ENCODE results near the gene SHBG.
"Not testable (repeated sequence)": the region's sequence is repeated elsewhere in the genome, so short reads cannot be mapped to it uniquely, and the experiment has no call there.

Gene SHBG

DNA sequence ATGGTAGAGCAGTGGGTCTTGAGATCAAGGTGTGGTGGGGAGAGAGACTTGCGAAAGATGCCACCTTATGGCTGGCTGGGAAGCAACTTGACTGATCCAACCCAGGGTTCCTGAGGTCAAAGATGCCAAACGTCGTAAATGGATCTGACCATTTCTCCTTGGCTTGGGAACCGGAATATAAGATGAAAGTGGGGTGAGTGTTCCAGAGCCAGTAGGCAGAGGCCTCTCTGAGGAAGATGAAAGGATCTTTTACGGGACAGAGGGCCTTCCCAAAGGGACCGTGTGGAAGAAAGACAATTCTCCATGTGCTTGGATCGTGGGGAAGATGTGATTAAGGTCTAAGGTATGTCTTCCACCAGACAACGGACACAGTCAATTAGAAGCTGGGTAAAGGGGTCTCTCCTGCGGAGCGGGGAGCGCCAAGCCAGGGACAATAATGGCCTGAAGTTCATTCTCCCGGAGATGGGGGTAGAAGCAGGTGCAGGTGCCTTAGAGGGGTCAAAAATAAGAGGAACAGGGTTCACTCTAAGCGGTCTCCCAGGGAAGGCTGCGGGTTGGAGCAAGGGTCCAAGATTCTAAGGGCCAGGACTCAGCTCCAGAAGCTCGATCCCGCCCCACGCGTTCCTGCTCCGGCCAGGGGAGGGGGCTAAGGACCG, 16.0 kb upstream of the SHBG start:
- no peak for DNase-seq

DNA sequence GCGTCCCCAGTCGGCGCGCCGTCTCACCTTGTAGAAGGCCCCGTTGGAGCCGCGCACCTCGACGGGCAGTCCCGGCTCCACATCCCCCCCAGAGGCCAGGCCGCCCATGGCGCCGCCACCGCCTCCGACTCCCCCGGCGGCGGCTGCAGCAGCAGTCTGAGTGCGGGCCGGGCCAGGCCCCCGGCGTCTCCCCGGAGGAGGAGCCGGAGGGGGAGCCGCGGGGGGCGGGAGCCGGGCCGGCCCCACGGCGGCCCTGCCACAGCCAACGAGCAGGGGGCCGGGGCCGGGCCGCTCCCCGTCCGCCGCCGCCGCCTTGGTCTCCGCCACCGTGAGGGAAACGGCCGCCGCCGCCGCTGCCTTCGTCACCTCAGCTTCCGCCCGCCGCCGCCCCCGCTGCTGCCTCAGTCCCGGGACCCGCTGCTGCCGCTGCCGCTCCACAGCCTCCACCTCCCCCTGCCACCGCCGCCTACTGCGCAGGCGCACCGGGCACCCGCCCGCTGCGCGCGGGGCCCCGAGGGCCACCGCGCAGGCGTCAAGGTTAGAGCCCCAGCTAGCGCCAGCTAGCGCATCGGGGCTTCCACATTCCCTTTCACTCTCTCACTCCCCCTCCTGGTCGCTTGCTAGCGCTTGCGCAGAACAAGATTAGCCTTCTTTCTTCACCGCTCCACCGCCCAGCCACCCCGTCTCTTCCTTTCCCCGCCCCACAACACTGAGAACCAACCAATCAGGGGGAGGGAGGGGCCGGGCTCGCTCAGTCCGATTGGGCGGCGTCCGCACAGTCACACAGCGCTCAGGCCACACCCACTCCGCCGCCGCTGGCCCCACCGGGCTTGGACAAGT, 15.3 kb upstream of the SHBG start, which contains the start of gene FXR2:
FXR2 (minus strand) TSS at position 473 of the 840 bp plus-strand sequence; CDS start at position 108, 365 bp downstream.
- DNase-seq, result peak; percentile 99

DNA sequence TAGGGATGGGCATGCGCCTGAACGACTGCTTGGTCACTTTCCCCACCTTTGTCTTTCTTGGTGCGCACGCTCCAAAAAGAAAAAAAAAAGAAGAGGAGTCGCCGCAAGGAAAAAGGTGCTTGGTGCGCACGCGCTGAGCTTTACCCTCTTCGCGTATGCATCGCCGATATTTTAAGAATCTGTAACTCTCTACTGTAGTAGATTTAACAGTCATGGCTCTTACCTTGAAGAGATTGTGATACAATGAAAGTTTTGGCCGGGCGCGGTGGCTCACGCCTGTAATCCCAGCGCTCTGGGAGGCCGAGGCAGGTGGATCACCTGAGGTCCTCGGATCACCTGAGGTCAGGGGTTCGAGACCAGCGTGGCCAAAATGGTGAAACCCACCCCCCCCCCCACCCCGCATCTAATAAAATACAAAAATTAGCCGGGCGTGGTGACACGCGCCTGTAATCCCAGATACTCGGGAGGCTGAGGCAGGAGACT, 14.6 kb upstream of the SHBG start:
- no peak for DNase-seq

DNA sequence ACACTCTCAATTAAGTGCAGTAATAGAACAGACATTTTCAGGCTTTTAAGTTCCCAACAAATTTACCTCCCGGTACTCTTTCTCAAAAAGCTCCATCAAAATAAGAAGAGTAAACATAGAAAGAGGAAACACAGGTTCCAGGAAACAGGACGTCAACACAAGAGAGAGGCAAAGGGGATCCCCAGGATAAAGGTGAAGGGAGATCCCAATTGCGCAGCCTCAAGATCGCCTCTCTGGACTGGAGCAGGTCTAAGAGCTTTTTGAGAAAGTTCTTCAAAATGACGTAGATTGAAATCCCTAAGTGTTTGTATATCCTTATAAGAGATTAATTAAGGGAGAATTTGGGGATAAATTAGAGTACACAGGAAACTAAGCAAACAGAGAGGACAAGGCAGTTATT, 11.3 kb upstream of the SHBG start:
- no peak for DNase-seq

DNA sequence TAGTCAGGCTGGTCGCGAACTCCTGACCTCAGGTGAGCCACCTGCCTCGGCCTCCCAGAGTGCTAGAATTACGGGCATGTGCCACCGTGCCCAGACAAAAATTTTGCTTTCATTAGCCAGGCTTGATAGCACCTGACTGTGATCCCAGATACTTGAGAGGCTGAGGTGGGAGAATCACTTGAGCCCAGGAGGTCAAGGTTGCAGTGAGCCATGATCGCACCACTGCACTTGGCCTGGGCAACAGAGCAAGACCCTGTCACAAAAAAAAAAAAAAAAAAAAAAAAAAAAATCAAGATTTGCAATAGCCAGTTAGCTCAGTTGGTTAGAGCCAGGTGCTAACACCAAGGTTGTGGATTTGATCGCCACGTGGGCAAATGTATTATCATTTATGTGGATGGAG, 9.1 kb upstream of the SHBG start:
- DNase-seq, result no peak

DNA sequence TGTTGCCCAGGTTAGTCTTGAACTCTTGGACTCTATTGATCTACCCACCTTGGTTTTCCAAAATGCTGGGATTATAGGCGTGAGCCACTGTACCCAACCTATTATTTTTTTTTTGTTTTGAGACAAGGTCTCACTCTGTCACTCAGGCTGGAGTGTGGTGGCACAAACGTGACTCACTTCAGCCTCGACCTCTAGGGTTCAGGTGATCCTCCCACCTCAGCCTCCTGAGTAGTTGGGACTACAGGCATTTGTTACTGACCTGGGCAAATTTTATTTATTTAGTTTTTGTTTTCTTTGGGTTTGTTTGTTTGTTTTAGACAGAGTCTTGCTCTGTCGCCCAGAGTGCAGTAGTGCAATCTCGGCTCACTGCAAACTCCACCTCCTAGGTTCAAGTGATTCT, 6.3 kb upstream of the SHBG start:
- DNase-seq, result no peak

DNA sequence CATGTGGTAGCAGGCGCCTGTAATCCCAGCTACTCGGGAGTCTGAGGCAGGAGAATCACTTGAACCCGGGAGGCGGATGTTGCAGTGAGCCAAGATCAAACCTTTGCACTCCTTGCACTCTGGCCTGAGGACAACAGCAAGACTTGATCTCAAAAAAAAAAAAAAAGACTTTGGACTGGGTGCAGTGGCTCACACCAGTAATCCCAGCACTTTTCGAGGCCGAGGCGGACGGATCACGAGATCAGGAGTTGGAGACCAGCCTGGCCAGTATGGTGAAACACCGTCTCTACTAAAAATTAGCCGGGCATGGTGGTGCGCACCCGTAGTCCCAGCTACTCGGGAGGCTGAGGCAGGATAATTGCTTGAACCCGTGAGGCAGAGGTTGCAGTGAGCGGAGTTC, 4.2 kb upstream of the SHBG start:
- DNase-seq, result not testable (repeated sequence)

DNA sequence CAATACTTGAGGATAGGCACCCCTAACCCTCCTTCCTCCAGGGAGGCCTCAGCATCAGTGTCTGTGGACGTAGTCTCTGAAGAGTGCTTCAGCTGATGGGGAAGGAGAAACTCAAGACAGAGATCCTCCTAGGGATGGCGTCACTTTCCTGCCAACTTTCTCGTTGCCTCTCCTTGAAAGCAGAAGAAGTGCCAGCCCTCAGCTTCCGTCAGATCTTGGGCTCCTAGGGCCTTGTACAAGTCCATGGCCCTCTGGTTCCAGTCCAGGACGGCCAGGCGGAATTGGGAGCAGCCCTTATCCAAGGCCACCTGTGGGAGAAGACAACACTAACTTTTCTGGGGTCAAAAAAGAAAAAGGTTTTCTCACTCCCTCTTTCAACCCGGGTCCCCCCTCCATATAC, 3.6 kb upstream of the SHBG start:
- DNase-seq, result no peak

DNA sequence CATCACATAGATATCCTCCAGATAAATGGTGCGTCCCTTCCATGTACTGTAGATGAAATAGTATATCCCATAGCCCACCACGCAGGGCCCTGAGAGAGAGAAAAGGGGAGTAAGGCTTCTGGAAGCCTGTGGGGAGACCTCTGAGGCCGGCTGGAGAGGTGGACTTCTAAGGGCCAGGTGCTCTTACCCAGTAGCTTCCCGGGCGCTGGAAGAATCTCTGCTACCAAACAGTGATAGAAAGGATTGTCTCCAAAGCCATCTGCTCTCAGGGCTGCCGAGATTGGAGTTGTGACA, 3.0 kb upstream of the SHBG start:
- no peak for DNase-seq

DNA sequence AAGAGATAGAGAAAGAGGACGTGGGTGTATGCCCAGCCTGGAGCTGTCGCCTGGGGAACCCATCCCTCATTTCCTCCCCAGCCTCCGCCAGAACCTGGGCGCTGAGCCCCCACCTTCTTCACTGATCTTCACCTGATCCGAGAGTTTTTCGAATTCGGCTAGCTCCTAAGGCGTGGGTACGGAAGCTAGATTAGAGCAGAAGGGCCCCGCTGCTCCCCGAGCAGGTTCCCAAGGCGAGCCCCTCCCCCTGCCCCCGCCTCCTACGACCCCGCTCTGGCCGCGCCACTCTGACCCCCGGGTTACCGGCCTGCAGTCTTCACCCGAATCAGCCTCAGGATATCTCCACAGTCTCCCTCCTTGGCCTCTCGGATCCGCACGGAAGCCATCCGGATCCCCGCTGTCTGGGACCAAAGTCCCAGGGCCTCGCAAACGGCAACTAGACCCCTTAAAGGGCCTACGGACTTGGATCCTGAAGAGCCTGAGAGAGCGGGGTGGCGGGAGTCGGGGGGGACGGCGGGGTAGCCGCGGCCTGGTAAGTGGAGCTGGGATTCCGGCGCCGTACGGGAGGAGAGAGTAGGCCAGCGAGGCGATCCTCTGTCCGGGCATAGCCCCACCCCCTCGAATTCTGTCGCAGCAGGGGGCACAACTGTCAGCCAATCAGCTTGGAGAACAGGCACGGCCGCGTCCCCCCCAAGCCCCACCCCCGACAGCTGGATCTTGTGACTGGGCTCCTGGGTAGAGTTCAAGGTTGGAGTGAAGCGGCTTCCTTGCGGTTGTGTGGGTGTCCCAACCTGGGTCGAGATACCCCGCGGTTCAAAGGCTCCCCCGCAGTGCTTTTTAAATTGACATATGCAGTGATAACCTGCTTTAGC, 2.4 kb upstream of the SHBG start, which contains the start of gene SAT2:
SAT2 (minus strand) TSS at position 572 of the 872 bp plus-strand sequence; CDS start at position 386, 186 bp downstream.
- DNase-seq, result peak; percentile 90

DNA sequence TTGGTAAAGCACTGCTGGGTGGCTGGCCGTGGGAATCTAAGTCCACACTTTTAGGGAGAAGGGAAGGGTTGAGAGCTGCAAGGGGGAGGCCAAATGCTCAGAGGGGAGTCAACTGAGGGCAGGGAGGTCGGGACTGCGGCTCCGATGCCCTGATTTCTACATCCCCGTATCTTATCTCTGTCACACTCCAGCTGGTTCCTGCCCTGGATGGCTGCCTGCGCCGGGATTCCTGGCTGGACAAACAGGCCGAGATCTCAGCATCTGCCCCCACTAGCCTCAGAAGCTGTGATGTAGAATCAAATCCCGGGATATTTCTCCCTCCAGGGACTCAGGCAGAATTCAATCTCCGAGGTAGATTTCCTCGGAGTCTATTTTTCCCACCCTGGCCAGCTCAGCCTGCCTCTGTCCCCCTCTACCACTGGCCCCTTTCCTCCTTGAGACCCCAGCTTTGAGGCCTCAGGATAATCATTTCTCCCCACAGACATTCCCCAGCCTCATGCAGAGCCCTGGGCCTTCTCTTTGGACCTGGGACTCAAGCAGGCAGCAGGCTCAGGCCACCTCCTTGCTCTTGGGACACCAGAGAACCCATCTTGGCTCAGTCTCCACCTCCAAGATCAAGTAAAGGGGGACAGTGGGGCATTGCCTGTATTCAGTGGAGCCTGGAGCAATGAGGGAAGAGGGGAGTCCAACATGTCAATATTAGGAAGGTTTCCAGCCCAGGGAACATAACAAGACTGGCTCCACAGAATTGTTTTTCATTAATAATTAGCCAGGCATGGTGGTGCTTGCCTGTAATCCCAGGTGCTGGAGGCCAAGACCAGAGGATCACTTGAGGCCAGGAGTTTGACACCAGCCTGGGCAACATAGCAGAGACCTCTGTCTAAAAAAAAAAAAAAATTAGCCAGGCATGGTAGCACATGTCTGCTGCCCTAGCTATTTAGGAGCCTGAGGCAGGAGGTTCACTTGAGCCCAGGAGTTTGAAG, 1.8 kb downstream of the SHBG start:
- DNase-seq, result no peak

DNA sequence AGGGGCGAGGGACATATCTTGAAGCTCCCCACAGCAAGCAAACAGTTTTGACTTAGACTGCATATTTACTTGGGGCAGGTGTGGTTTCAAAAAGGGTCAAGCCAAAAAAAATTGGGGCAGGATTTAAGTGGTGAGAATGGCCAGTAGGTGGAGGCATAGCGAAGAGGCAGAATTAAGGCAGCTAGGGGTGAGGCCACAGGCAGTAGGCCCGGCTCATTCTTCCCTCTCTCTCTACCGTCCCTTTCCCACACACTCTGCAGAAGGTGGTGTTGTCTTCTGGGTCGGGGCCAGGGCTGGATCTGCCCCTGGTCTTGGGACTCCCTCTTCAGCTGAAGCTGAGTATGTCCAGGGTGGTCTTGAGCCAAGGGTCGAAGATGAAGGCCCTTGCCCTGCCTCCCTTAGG, 2.6 kb downstream of the SHBG start:
- DNase-seq, result peak; percentile 55

DNA sequence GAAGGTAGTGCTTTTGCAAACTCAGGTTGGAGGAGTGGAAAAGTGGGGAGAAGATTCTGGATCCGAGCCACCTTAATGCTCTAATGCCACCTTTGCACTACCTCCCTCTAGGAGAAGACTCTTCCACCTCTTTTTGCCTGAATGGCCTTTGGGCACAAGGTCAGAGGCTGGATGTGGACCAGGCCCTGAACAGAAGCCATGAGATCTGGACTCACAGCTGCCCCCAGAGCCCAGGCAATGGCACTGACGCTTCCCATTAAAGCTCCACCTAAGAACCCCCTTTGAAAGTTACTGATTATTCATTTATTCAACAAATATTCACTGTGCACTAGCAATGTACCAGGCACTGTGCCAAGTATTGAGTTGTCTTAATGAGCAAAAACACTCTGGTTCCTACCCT, 3.2 kb downstream of the SHBG start:
- DNase-seq, result no peak

DNA sequence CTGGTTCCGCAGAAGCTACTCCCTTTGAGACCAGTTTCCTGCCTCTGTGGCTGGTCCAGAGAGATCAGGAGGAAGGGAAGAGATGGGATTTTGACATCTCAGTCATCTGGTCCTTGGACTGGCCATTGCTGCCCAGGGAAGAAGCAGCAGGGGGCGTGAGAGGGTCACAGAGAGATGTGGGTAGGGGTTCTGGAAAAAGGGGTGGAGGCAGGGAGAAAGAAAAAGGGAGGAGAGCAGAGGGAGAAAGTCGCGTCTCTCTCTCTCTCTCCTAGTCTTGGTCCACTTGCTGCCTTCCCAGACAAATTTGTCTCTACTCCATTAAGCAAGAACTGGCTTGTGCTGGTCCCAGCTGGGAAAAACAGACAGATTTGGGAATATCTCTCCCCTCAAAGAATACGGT, 4.4 kb downstream of the SHBG start:
- peak; percentile 45 for DNase-seq

DNA sequence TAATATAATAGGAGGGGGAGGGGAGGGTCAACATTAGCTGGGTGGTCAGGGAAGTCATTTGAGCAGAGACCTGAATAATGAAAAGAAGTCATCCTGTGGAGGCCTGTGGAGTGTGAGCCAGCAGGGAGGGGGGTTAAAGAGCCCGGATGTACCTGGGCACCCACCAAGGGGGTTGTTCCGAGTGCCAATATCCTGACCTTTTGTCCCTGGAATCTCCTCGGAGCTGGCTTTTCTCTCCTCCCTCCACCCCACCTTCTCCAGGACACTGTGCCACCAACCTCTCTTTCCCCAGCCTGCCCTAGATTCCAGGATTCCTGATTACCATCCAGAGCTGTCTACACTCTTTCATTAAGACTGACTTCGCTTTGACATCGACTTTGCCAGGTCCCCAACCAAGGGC, 6.2 kb downstream of the SHBG start:
- no peak for DNase-seq

DNA sequence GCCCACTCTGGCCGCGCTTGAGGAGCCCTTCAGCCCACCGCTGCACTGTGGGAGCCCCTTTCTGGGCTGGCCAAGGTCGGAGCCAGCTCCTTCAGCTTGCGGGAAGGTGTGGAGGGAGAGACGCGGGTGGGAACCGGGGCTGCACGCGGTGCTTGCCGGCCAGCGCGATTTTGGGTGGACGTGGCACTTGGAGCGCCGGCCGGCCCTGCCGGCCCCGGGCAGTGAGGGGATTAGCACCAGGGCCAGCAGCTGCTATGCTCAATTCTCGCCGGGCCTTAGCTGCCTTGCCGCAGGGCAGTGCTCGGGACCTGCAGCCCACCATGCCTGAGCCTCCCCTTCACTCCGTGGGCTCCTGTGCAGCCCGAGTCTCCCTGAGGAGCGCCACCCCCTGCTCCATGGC, 10.8 kb downstream of the SHBG start:
- no peak for DNase-seq

DNA sequence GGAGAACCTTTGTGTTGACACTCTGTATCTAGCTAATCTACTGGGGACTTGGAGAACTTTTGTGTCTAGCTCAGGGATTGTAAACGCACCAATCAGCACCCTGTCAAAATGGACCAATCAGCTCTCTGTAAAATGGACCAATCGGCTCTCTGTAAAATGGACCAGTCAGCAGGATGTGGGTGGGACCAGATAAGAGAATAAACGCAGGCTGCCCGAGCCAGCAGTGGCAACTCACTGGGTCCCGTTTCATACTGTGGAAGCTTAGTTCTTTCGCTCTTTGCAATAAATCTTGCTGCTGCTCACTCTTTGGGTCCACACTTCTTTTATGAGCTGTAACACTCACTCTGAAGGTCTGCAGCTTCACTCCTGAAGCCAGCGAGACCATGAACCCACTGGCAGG, 11.7 kb downstream of the SHBG start:
- not testable (repeated sequence) for DNase-seq

DNA sequence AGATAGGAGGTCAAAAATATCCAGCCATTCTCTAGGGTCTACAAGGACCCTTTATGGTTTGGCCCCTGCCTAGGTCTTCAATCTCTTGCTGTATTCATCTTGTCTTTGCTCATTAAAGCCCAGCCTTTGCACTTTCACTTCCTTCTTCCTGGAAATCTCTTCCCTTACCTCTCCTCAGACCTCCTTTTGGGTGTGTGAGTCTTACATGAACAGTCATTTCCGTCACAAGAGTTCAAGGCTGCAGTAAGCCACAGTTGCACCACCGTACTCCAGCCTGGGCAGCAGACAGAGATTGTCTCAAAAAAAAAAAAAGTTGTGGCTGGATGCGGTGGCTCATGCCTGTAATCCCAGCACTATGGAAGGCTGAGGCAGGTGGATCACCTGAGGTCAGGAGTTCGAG, 14.8 kb downstream of the SHBG start:
- DNase-seq, result no peak

DNA sequence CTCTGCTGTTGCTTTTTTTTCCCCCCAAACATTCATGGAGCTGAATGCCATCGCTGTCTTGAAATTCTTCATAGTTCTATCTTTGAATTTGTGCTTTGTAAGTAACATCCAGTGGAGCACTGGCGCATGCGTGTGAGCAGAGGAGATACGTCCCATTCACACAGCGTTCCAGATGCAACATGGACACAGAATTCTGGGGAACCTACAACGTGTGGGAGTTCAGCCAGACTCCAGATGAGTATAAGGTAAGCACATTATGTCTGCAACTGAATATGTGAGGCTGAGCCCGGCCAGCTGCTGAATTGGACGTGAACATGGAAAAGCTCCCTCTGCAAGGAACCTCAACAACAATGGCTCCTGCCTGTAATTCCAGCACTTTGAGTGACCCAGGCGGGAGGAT, 16.5 kb downstream of the SHBG start:
- no peak for DNase-seq

DNA sequence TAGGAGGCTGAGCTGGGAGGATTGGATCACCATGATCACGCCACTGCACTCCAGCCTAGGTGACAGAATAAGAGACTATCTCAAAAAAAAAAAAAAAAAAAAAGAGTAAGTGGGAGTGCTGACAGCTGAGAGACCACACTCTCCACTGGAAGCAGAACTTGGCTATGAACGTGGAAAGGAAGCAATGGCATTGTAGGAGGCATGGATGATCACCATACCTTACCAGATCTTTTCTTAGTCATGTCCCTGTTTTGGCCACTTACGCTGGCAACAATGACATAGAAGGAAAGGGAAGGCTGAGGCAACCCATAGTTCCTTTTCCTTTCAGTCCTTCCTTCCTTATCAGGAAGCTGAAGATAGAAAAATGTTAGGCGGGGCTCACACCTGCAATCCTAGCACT, 17.1 kb downstream of the SHBG start:
- DNase-seq, result no peak

DNA sequence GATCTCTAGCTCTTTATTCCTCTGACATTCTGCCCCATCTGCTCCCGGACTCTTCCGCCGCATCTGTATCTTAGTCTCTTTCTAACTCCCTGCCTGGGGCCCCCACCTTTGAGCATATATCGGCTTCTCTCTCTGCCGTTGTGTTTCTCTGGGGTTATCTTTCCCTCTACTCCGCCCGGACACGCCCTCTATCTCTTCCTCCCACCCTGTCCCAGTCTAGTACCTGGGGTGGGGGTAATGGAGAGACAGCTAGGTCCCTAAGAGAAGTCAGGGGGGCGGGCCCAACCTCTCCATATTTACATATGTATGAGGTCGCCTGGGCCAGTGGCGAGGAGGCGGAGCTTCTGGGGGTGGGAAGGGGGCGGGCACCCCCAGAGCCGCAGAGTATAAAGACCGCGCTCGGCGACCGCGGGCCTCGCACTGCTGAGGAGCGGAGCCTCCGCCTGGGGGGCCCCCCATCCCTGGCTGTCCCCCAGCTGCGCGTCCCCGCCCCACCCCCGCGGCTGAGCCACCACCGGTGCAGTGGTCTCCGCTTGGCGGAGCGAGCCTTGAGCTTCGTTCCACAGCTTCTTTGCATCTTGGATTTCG, 20.7 kb downstream of the SHBG start, which contains the start of gene ATP1B2:
ATP1B2 (plus strand) TSS at position 418 of the 588 bp plus-strand sequence. CDS start 593 bp downstream, outside the sequence.
- DNase-seq, result peak; percentile 70
